Gastrocnemius medialis (tissue), 4 donors: ENCODE measurements around the gene C1RL.

Source experiments
- POLR2A ChIP-seq, 2 donors: fragments of 450-650 bp; IDR thresholded peaks; one replicate each; pipeline ENCODE4 v1.6.1; 2017; ENCODE audit warnings: antibody characterized with exemption in 2 of 2, mild to moderate bottlenecking in 2 of 2, moderate library complexity in 2 of 2
- TF ChIP-seq, protein P1 (sequence below), 5 experiments: fragments of 450-650 bp in 3 of 5; fragments of 200-600 bp in 2 of 5; sonication (generic) in 2 of 5; IDR thresholded peaks in 4 of 5; conservative IDR thresholded peaks in 1 of 5; 1 replicate in 4 of 5; 2 replicates in 1 of 5; pipeline ENCODE4 v1.5.1; 2016 to 2019; ENCODE audit warnings: antibody characterized with exemption in 5 of 5, mild to moderate bottlenecking in 3 of 5, moderate library complexity in 3 of 5

DNA sequence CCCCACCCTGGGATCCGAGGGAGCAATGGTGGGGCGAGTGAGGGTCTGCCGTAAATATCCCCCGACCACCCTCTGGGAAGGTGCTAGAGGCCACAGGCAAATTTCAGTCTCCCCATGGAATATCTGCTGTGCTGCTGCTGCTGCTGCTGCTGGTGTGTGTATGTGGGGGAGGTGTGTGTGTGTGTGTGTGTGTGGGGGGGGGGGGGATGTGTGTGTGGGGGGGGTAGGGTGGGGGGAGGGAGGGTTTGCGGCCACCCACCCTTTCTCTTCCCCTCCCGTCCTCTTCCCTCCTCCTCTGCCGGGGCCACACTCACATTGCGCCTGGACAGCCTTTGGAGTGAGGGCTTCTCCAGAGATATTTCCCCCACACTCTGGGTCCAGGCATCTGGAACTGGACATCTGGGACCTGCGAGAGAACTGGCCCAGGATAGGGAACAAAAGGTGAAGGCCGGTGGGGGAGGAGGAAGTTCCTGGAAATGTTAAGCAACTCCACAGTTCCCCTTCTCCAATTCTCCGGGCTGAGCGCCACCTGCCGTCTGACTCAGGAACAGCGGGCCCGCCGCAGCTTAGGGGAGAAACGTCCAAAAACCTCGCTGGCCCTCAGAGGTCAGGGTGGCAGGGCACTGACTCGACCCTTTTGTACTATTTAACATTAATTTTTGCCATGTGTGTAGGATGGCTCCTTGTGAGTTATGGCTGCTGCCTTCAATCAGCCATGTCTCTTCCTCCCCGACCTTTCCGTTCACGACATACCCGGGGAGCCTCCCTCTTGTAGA, at the start of gene C1RL:
- TF ChIP-seq, protein P1, sequence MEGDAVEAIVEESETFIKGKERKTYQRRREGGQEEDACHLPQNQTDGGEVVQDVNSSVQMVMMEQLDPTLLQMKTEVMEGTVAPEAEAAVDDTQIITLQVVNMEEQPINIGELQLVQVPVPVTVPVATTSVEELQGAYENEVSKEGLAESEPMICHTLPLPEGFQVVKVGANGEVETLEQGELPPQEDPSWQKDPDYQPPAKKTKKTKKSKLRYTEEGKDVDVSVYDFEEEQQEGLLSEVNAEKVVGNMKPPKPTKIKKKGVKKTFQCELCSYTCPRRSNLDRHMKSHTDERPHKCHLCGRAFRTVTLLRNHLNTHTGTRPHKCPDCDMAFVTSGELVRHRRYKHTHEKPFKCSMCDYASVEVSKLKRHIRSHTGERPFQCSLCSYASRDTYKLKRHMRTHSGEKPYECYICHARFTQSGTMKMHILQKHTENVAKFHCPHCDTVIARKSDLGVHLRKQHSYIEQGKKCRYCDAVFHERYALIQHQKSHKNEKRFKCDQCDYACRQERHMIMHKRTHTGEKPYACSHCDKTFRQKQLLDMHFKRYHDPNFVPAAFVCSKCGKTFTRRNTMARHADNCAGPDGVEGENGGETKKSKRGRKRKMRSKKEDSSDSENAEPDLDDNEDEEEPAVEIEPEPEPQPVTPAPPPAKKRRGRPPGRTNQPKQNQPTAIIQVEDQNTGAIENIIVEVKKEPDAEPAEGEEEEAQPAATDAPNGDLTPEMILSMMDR (IDR thresholded peaks at IDR 0.05 in 4 of 5, conservative IDR thresholded peaks at IDR 0.05 in 1 of 5): peak; percentile 96 to 99 (median 97)
- TF ChIP-seq POLR2A (IDR thresholded peaks at IDR 0.05): peak in 1 of 2 donors; percentile 5
